ENCODE results near the gene TMEM225B. TPM values are rescaled to one million over a fixed set of nuclear protein-coding genes. Genes with fewer than 3 reads are reported as not detected.
A peak's percentile ranks its signal among the peaks of the same experiment; 100 is the strongest.

TMEM225B gene
- total and polyA plus RNA-seq, 2 of the 4 experiments (the other 2 are of a cell fraction) = 0.32 to 0.54 TPM

GRCh38 chr7:99560834-99561736, 37.0 kb upstream of the TMEM225B start:
- POLR2A ChIA-PET (ENCODE audit: unreplicated experiment) = no interaction called here
- Histone ChIP-seq H4K8ac (ENCODE audit: low read depth in 2 of 2, low read length in 2 of 2) (peak overlapping the region; percentile 31 to 92; a peak in 3 of 4 replicates), H3K9me3 (ENCODE audit: control insufficient read depth, insufficient read depth, low read length) (no peaks in the 10 kb centered on the region), H2BK15ac (ENCODE audit: low read depth, low read length) (peak overlapping the region; percentile 99; the same call in 2 of the 3 replicates), H3K4me1 (ENCODE audit: control insufficient read depth, insufficient read depth, low read length) (peaks cover 17% of the 10 kb centered on the region), H3K27ac (ENCODE audit: insufficient read depth, low read length) (peak overlapping the region; percentile 98; the same call in 1 of the 2 replicates), H4K20me1 (ENCODE audit: insufficient read depth, low read length) (peaks cover 10% of the 10 kb centered on the region; the same call in 1 of the 2 replicates), H2BK20ac (ENCODE audit: low read depth, low read length) (peak overlapping the region; percentile 96; the same call in 1 of the 2 replicates), H2AK5ac (ENCODE audit: low read depth, low read length) (peak overlapping the region; percentile 99), H3K4ac (ENCODE audit: low read depth, low read length) (peak overlapping the region; percentile 94), H3K4me2 (ENCODE audit: low read depth, low read length) (no peak overlapping the region), H3K14ac (replicated peaks; ENCODE audit: low read depth, low read length) (peak overlapping the region; percentile 28), H4K5ac (ENCODE audit: low read depth, low read length) (no peak overlapping the region), H3K23ac (ENCODE audit: low read depth, low read length) (peak overlapping the region; percentile 73), H2BK5ac (ENCODE audit: low read depth, low read length, poor library complexity, severe bottlenecking) (peak overlapping the region; percentile 89), H3K36me3 (ENCODE audit: control insufficient read depth, insufficient read depth, low read length) (peaks cover 48% of the 10 kb centered on the region), H3K9me1 (ENCODE audit: insufficient read depth, low read length) (peaks cover 27% of the 10 kb centered on the region), H3K27me3 (ENCODE audit: control insufficient read depth, insufficient read depth, low read length) (no peaks in the 10 kb centered on the region), H3K4me3 (ENCODE audit: insufficient read depth, low read depth, low read length) (no peak overlapping the region), H3K56ac (ENCODE audit: extremely low read depth, insufficient read depth, low read length) (peak overlapping the region; percentile 3; the same call in 1 of the 2 replicates), H2AK9ac (replicated peaks; ENCODE audit: low read depth, low read length, poor library complexity) (no peak overlapping the region), H4K91ac (ENCODE audit: insufficient read depth, low read depth, low read length) (peak overlapping the region; percentile 91; the same call in 1 of the 2 replicates), H3K9ac (ENCODE audit: low read depth, low read length) (no peak overlapping the region; the same call in 1 of the 2 replicates), H2BK120ac (ENCODE audit: low read depth, low read length) (peak overlapping the region; percentile 93), H3K18ac (ENCODE audit: low read depth, low read length) (no peak overlapping the region), H2AFZ (replicated peaks; ENCODE audit: low read length, poor library complexity) (no peak overlapping the region), H3K79me1 (ENCODE audit: low read depth in 1 of 2, low read length in 2 of 2) (peaks cover 42 to 72% of the 10 kb centered on the region in 2 experiments)
- dilution Hi-C loops (cut with HindIII; ENCODE audit: low sequenced_read_pairs, unreplicated experiment) = no loop called here
- no peak for TF ChIP-seq FOS (IDR thresholded peaks at IDR 0.05; ENCODE audit: low read depth, low read length)
- TF ChIP-seq, protein P1, sequence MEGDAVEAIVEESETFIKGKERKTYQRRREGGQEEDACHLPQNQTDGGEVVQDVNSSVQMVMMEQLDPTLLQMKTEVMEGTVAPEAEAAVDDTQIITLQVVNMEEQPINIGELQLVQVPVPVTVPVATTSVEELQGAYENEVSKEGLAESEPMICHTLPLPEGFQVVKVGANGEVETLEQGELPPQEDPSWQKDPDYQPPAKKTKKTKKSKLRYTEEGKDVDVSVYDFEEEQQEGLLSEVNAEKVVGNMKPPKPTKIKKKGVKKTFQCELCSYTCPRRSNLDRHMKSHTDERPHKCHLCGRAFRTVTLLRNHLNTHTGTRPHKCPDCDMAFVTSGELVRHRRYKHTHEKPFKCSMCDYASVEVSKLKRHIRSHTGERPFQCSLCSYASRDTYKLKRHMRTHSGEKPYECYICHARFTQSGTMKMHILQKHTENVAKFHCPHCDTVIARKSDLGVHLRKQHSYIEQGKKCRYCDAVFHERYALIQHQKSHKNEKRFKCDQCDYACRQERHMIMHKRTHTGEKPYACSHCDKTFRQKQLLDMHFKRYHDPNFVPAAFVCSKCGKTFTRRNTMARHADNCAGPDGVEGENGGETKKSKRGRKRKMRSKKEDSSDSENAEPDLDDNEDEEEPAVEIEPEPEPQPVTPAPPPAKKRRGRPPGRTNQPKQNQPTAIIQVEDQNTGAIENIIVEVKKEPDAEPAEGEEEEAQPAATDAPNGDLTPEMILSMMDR (conservative IDR thresholded peaks at IDR 0.05; ENCODE audit: low read depth, low read length) = no peak
- TF ChIP-seq BHLHE40 (IDR thresholded peaks at IDR 0.05; ENCODE audit: low read depth, low read length) = no peak
- TF ChIP-seq NFE2L2 (IDR thresholded peaks at IDR 0.05; ENCODE audit: low read depth, low read length) = no peak
- no peak for TF ChIP-seq CEBPB (IDR thresholded peaks at IDR 0.05; ENCODE audit: low read depth, low read length)
- TF ChIP-seq, protein P2, sequence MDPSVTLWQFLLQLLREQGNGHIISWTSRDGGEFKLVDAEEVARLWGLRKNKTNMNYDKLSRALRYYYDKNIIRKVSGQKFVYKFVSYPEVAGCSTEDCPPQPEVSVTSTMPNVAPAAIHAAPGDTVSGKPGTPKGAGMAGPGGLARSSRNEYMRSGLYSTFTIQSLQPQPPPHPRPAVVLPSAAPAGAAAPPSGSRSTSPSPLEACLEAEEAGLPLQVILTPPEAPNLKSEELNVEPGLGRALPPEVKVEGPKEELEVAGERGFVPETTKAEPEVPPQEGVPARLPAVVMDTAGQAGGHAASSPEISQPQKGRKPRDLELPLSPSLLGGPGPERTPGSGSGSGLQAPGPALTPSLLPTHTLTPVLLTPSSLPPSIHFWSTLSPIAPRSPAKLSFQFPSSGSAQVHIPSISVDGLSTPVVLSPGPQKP (IDR thresholded peaks at IDR 0.05; ENCODE audit: borderline replicate concordance, low read depth, low read length) = no peak
- TF ChIP-seq MAFK (IDR thresholded peaks at IDR 0.05; ENCODE audit: low read depth, low read length) = no peak
- no peak for TF ChIP-seq MXI1 (IDR thresholded peaks at IDR 0.05; ENCODE audit: borderline replicate concordance, low read depth, low read length)
- TF ChIP-seq, protein P3, sequence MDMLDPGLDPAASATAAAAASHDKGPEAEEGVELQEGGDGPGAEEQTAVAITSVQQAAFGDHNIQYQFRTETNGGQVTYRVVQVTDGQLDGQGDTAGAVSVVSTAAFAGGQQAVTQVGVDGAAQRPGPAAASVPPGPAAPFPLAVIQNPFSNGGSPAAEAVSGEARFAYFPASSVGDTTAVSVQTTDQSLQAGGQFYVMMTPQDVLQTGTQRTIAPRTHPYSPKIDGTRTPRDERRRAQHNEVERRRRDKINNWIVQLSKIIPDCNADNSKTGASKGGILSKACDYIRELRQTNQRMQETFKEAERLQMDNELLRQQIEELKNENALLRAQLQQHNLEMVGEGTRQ (IDR thresholded peaks at IDR 0.05; ENCODE audit: low read depth, low read length) = no peak
- TF ChIP-seq RCOR1 (IDR thresholded peaks at IDR 0.05; ENCODE audit: insufficient replicate concordance, low read length) = no peak
- no peak for TF ChIP-seq RAD21 (IDR thresholded peaks at IDR 0.05; ENCODE audit: low read length)
- intact Hi-C loops (cut with micrococcal nuclease) = loop anchor here (5.0 kb wide), 1 partner anchor 56 kb away; the partner anchor contains the start of gene ZSCAN25
- 100% methylated on average over 1 of the region's 7 CpGs; no CpG with 5 or more reads in 1 of the 2 experiments for WGBS, 2 experiments (ENCODE audit: extremely low coverage in 2 of 2, insufficient read length in 1 of 2)
- CTCF ChIA-PET = no interaction called here
- DNase-seq = no peak
- in situ Hi-C loops (cut with MboI; ENCODE audit: low sequenced_read_pairs) = loop anchor here (5.0 kb wide), 1 partner anchor 56 kb away; the partner anchor contains the start of gene ZSCAN25
- BruUV-seq (replicated peaks) = TSS peak; percentile 6
- ATAC-seq (ENCODE audit: low read depth) = no peak

All from IMR-90 (cell line).